HG02973 (cell line): ENCODE results near the gene PCDHB13.

Experiments
- ATAC-seq: cut with Tn5 transposase; IDR thresholded peaks from one replicate; pipeline ENCODE4 v1.9.1; 2021; ENCODE audit warnings: moderate library complexity; ENCODE audit not compliant: unreplicated experiment

Gene PCDHB13

DNA sequence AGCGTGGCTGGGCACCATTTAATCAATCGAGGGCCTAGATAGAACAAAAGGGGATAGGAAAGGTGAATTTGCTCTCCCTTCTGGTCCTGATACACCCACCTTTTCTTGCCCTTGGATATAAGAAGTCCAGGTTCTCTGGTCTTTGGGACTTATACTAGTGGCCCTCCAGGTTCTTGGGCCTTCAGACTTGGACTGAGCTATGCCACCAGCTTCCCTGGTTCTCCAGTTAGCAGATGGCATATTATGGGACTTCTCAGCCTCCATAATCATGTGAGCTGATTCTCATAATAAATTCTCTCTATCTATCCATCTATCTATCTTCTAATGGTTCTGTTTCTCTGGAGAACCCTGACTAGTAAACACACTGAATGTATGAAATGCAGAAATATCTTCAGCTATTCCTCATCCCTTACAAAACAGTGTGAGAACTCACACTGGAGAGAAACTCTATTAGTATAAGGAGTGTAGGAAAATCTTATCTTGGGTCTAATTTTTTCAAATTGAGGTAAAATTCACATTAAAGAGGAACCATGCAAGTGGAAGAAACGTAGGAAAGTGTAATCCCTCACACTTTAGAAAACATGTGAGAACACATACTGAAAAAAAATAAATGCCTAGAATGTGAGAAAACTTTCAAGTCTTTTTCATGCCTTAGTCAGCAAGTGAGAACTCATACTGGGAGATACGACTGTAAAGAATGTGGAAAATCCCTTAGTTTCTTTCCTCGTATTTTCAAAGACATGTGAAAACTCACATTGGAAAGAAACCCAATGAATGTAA, 46.9 kb downstream of the PCDHB13 start:
- no peak for ATAC-seq

DNA sequence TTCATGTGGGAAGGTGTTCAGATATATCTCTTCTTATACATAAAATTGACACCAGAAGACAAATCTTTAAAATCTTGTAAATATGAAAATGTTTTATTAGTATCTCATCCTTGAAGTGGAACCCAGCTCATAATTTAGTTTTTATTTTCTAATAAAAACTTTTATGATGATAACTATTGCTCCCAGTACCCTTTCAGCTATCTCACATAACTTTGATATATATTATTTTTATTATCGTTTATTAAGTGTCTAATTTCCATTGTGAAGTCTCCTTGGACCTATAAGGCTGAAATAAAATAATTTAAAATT, 47.5 kb downstream of the PCDHB13 start:
- ATAC-seq = no peak
